ENCODE results near the gene ICA1L. TPM values are rescaled to one million over a fixed set of nuclear protein-coding genes. Genes with fewer than 3 reads are reported as not detected.
A peak's percentile ranks its signal among the peaks of the same experiment; 100 is the strongest.

ICA1L gene
- total and polyA plus RNA-seq, 2 of the 13 experiments (the other 11 are each of a cell fraction or from before 2014, with no cell fraction given), result 1.5 to 2.4 TPM

DNA sequence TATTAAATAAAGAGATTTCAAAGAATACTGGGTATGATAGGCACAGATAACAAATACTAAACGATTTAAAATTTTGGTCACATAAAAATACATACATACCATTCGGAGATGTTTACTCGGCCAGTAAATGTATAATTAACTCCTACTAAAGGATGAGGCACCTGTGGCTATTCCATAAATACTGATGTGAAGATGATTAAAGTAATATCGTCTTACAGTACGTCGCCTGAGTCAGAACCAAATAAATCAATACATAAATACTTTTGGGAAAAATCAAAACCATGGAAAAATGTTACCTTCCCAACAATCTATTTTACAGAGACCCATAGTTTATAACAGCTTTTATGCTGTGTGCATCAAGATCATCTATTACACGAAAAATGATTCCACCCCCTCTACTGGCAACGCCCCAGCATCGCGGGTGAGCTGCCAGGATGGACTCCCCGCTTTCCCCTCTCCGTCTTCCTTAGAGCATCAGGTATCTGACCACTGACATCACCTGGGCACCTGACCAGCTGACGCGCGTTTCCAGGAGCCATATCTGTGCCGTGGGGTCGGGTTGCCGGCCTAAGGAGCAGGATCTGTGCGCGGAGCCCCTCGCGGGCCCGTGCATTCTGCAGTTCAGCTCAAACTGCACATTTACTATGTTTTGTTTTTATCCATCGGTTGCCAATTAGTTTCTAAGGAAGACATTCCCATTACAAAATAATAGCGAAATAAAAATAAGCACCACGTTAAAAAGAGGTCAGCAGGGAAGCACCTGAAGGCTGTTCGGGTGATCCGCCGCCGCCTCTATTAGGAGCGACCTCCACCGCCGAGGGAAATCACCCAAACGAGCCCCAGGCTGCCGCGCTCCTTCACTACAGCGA is 901 bp downstream of the ICA1L start (continued):
- TF ChIP-seq, protein P1, sequence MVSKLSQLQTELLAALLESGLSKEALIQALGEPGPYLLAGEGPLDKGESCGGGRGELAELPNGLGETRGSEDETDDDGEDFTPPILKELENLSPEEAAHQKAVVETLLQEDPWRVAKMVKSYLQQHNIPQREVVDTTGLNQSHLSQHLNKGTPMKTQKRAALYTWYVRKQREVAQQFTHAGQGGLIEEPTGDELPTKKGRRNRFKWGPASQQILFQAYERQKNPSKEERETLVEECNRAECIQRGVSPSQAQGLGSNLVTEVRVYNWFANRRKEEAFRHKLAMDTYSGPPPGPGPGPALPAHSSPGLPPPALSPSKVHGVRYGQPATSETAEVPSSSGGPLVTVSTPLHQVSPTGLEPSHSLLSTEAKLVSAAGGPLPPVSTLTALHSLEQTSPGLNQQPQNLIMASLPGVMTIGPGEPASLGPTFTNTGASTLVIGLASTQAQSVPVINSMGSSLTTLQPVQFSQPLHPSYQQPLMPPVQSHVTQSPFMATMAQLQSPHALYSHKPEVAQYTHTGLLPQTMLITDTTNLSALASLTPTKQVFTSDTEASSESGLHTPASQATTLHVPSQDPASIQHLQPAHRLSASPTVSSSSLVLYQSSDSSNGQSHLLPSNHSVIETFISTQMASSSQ (IDR thresholded peaks at IDR 0.05; ENCODE audit: low read depth), result no peak
- TF ChIP-seq, protein P1 (CRISPR knock-in tag; IDR thresholded peaks at IDR 0.05; ENCODE audit: borderline replicate concordance), result no peak
- no peak for TF ChIP-seq KDM3A (CRISPR knock-in tag; IDR thresholded peaks at IDR 0.05; ENCODE audit: low read depth)
- no peak for TF ChIP-seq HOXA5 (CRISPR knock-in tag; IDR thresholded peaks at IDR 0.05)
- TF ChIP-seq, protein P2, sequence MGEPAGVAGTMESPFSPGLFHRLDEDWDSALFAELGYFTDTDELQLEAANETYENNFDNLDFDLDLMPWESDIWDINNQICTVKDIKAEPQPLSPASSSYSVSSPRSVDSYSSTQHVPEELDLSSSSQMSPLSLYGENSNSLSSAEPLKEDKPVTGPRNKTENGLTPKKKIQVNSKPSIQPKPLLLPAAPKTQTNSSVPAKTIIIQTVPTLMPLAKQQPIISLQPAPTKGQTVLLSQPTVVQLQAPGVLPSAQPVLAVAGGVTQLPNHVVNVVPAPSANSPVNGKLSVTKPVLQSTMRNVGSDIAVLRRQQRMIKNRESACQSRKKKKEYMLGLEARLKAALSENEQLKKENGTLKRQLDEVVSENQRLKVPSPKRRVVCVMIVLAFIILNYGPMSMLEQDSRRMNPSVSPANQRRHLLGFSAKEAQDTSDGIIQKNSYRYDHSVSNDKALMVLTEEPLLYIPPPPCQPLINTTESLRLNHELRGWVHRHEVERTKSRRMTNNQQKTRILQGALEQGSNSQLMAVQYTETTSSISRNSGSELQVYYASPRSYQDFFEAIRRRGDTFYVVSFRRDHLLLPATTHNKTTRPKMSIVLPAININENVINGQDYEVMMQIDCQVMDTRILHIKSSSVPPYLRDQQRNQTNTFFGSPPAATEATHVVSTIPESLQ (CRISPR knock-in tag; conservative IDR thresholded peaks at IDR 0.05), result 0 out of 2 replicates have a peak, but pooled peaks have one; percentile 21
- TF ChIP-seq, protein P3, sequence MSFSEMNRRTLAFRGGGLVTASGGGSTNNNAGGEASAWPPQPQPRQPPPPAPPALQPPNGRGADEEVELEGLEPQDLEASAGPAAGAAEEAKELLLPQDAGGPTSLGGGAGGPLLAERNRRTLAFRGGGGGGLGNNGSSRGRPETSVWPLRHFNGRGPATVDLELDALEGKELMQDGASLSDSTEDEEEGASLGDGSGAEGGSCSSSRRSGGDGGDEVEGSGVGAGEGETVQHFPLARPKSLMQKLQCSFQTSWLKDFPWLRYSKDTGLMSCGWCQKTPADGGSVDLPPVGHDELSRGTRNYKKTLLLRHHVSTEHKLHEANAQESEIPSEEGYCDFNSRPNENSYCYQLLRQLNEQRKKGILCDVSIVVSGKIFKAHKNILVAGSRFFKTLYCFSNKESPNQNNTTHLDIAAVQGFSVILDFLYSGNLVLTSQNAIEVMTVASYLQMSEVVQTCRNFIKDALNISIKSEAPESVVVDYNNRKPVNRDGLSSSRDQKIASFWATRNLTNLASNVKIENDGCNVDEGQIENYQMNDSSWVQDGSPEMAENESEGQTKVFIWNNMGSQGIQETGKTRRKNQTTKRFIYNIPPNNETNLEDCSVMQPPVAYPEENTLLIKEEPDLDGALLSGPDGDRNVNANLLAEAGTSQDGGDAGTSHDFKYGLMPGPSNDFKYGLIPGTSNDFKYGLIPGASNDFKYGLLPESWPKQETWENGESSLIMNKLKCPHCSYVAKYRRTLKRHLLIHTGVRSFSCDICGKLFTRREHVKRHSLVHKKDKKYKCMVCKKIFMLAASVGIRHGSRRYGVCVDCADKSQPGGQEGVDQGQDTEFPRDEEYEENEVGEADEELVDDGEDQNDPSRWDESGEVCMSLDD (CRISPR knock-in tag; IDR thresholded peaks at IDR 0.05; ENCODE audit: borderline replicate concordance), result no peak; the same call in 1 of the 2 replicates
- TF ChIP-seq, protein P4, sequence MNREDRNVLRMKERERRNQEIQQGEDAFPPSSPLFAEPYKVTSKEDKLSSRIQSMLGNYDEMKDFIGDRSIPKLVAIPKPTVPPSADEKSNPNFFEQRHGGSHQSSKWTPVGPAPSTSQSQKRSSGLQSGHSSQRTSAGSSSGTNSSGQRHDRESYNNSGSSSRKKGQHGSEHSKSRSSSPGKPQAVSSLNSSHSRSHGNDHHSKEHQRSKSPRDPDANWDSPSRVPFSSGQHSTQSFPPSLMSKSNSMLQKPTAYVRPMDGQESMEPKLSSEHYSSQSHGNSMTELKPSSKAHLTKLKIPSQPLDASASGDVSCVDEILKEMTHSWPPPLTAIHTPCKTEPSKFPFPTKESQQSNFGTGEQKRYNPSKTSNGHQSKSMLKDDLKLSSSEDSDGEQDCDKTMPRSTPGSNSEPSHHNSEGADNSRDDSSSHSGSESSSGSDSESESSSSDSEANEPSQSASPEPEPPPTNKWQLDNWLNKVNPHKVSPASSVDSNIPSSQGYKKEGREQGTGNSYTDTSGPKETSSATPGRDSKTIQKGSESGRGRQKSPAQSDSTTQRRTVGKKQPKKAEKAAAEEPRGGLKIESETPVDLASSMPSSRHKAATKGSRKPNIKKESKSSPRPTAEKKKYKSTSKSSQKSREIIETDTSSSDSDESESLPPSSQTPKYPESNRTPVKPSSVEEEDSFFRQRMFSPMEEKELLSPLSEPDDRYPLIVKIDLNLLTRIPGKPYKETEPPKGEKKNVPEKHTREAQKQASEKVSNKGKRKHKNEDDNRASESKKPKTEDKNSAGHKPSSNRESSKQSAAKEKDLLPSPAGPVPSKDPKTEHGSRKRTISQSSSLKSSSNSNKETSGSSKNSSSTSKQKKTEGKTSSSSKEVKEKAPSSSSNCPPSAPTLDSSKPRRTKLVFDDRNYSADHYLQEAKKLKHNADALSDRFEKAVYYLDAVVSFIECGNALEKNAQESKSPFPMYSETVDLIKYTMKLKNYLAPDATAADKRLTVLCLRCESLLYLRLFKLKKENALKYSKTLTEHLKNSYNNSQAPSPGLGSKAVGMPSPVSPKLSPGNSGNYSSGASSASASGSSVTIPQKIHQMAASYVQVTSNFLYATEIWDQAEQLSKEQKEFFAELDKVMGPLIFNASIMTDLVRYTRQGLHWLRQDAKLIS (CRISPR knock-in tag; IDR thresholded peaks at IDR 0.05), result no peak
- TF ChIP-seq, protein P5, sequence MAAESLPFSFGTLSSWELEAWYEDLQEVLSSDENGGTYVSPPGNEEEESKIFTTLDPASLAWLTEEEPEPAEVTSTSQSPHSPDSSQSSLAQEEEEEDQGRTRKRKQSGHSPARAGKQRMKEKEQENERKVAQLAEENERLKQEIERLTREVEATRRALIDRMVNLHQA (CRISPR knock-in tag; IDR thresholded peaks at IDR 0.05), result no peak
- TF ChIP-seq, protein P6, sequence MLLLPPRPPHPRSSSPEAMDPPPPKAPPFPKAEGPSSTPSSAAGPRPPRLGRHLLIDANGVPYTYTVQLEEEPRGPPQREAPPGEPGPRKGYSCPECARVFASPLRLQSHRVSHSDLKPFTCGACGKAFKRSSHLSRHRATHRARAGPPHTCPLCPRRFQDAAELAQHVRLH (CRISPR knock-in tag; IDR thresholded peaks at IDR 0.05; ENCODE audit: borderline replicate concordance, low read depth), result peak; percentile 74; the same call in 1 of the 2 replicates
- TF ChIP-seq ZNF121 (CRISPR knock-in tag; IDR thresholded peaks at IDR 0.05), result no peak
- TF ChIP-seq ZNF841 (CRISPR knock-in tag; IDR thresholded peaks at IDR 0.05; ENCODE audit: borderline replicate concordance), result no peak
- no peak for TF ChIP-seq SSRP1 (CRISPR knock-in tag; IDR thresholded peaks at IDR 0.05)

Measured in HepG2 (cell line).